IMR-90 (cell line): ENCODE data around the gene MYH9. TPM values are rescaled to one million over a fixed set of nuclear protein-coding genes. Genes with fewer than 3 reads are reported as not detected.
"Not testable (repeated sequence)": the region's sequence is repeated elsewhere in the genome, so short reads cannot be mapped to it uniquely, and the experiment has no call there.

Experiments
- ATAC-seq: fragments of 200-7000 bp; cut with Tn5 transposase; 2 replicates; pipeline ENCODE4 v1.9.1; 2020; ENCODE audit warnings: low read depth, mild to moderate bottlenecking, moderate library complexity
- BruUV-seq: library from RNA; stranded (reverse); fragments of 400-500 nt; replicated peaks from 2 replicates; lab custom pipeline; 2021; lab: Mats Ljungman, UMichigan
- CTCF ChIA-PET: fragments of 300-600 bp; formaldehyde crosslinking; extraction: SDS; loops from one replicate; lab custom pipeline; 2021; ENCODE audit warnings: antibody characterized with exemption; lab: Yijun Ruan, JAX
- POLR2A ChIA-PET: fragments of 300-600 bp; sonication (Branson Sonifier 250); formaldehyde crosslinking; loops from one replicate; lab custom pipeline; 2022; ENCODE audit warnings: antibody characterized with exemption; ENCODE audit not compliant: unreplicated experiment; lab: Charles Lee
- DNase-seq: peaks from one replicate; pipeline ENCODE4 v3.0.0; 2013
- H2AFZ ChIP-seq: replicated peaks from 2 replicates; pipeline ENCODE3; 2013; ENCODE audit warnings: low read length, mild to moderate bottlenecking; ENCODE audit not compliant: poor library complexity
- H2AK5ac ChIP-seq: 2 replicates; pipeline ENCODE4 v1.6.1; 2013; ENCODE audit warnings: low read depth, low read length, inconsistent platforms
- H2AK9ac ChIP-seq: replicated peaks from 2 replicates; pipeline ENCODE3; 2013; ENCODE audit warnings: mild to moderate bottlenecking, low read depth, low read length, moderate library complexity; ENCODE audit not compliant: poor library complexity
- H2BK120ac ChIP-seq: 2 replicates; pipeline ENCODE4 v1.6.1; 2013; ENCODE audit warnings: low read depth, low read length, inconsistent platforms
- H2BK15ac ChIP-seq: 3 replicates; pipeline ENCODE4 v1.6.1; 2013; ENCODE audit warnings: low read depth, low read length, inconsistent platforms
- H2BK20ac ChIP-seq: 2 replicates; pipeline ENCODE4 v1.6.1; 2013; ENCODE audit warnings: low read depth, mild to moderate bottlenecking, inconsistent platforms, low read length, moderate library complexity
- H2BK5ac ChIP-seq: 2 replicates; pipeline ENCODE4 v1.6.1; 2013; ENCODE audit warnings: mild to moderate bottlenecking, low read depth, low read length, inconsistent platforms; ENCODE audit not compliant: poor library complexity, severe bottlenecking
- H3K14ac ChIP-seq: replicated peaks from 2 replicates; pipeline ENCODE4 v1.6.1; 2013; ENCODE audit warnings: low read depth, low read length, inconsistent platforms
- H3K18ac ChIP-seq: 2 replicates; pipeline ENCODE4 v1.6.1; 2013; ENCODE audit warnings: low read depth, low read length, control low read depth
- H3K23ac ChIP-seq: 2 replicates; pipeline ENCODE4 v1.6.1; 2013; ENCODE audit warnings: low read depth, low read length, inconsistent platforms
- H3K27ac ChIP-seq: 2 replicates; pipeline ENCODE4 v1.5.1; 2013; ENCODE audit warnings: mild to moderate bottlenecking, control low read depth, low read length; ENCODE audit not compliant: insufficient read depth
- H3K27me3 ChIP-seq: 2 replicates; pipeline ENCODE4 v1.6.1; 2013; ENCODE audit warnings: low read length; ENCODE audit not compliant: control insufficient read depth, insufficient read depth
- H3K36me3 ChIP-seq: 2 replicates; pipeline ENCODE4 v1.6.1; 2013; ENCODE audit warnings: low read length, mixed read lengths; ENCODE audit not compliant: control insufficient read depth, insufficient read depth
- H3K4ac ChIP-seq: 2 replicates; pipeline ENCODE4 v1.6.1; 2013; ENCODE audit warnings: low read depth, low read length, inconsistent platforms
- H3K4me1 ChIP-seq: 2 replicates; pipeline ENCODE4 v1.6.1; 2013; ENCODE audit warnings: low read length, mixed read lengths; ENCODE audit not compliant: control insufficient read depth, insufficient read depth
- H3K4me2 ChIP-seq: 2 replicates; pipeline ENCODE4 v1.6.1; 2013; ENCODE audit warnings: low read depth, mild to moderate bottlenecking, control low read depth, low read length, moderate library complexity
- H3K4me3 ChIP-seq: 2 replicates; pipeline ENCODE4 v1.5.1; 2013; ENCODE audit warnings: low read depth, mild to moderate bottlenecking, control low read depth, low read length, moderate library complexity; ENCODE audit not compliant: insufficient read depth
- H3K56ac ChIP-seq: 2 replicates; pipeline ENCODE4 v1.6.1; 2013; ENCODE audit warnings: low read length, inconsistent platforms; ENCODE audit not compliant: insufficient read depth; ENCODE audit errors: extremely low read depth
- H3K79me1 ChIP-seq, 2 experiments: 2 replicates each; pipeline ENCODE4 v1.6.1; 2013; ENCODE audit warnings: low read length in 2 of 2, inconsistent platforms in 1 of 2, low read depth in 1 of 2
- H3K9ac ChIP-seq: 2 replicates; pipeline ENCODE4 v1.6.1; 2013; ENCODE audit warnings: low read depth, low read length, control low read depth
- H3K9me1 ChIP-seq: 2 replicates; pipeline ENCODE4 v1.6.1; 2013; ENCODE audit warnings: low read length, inconsistent platforms; ENCODE audit not compliant: insufficient read depth
- H3K9me3 ChIP-seq: 2 replicates; pipeline ENCODE4 v1.6.1; 2013; ENCODE audit warnings: low read length; ENCODE audit not compliant: control insufficient read depth, insufficient read depth
- H4K20me1 ChIP-seq: 2 replicates; pipeline ENCODE4 v1.6.1; 2013; ENCODE audit warnings: low read length, inconsistent platforms; ENCODE audit not compliant: insufficient read depth
- H4K5ac ChIP-seq: 2 replicates; pipeline ENCODE4 v1.6.1; 2013; ENCODE audit warnings: mild to moderate bottlenecking, low read depth, low read length, control low read depth
- H4K8ac ChIP-seq, 2 experiments: 2 replicates each; pipeline ENCODE4 v1.6.1; 2013; ENCODE audit warnings: low read depth in 2 of 2, low read length in 2 of 2, control low read depth in 1 of 2, inconsistent platforms in 1 of 2
- H4K91ac ChIP-seq: 2 replicates; pipeline ENCODE4 v1.6.1; 2013; ENCODE audit warnings: low read depth, low read length, inconsistent platforms; ENCODE audit not compliant: insufficient read depth
- CHD1 ChIP-seq: IDR thresholded peaks from 2 replicates; pipeline ENCODE4 v1.6.1; 2012; ENCODE audit warnings: low read depth, low read length, improper control_type of control experiment
- MXI1 ChIP-seq: IDR thresholded peaks from 2 replicates; pipeline ENCODE4 v1.6.1; 2012; ENCODE audit warnings: low read depth, mild to moderate bottlenecking, low read length, moderate library complexity, borderline replicate concordance
- RCOR1 ChIP-seq: IDR thresholded peaks from 2 replicates; pipeline ENCODE4 v1.6.1; 2012; ENCODE audit warnings: mild to moderate bottlenecking, low read length, improper control_type of control experiment; ENCODE audit not compliant: insufficient replicate concordance
- WGBS, 2 experiments: methylation state at CpG; one replicate each; pipeline versions ENCODE4 v1.1.5 to v1.1.7; 2013; ENCODE audit warnings: missing lambda C conversion rate in 2 of 2; ENCODE audit not compliant: insufficient read length in 1 of 2; ENCODE audit errors: extremely low coverage in 2 of 2; 5-methylcytosine and 5-hydroxymethylcytosine counted together
- dilution Hi-C: fragments of 300-500 bp; cut with HindIII; formaldehyde crosslinking; loops from one replicate; pipeline ENCODE4 v1.14.3; 2018; ENCODE audit warnings: low sequenced_read_pairs; ENCODE audit not compliant: unreplicated experiment
- in situ Hi-C: fragments of 300-500 bp; cut with MboI; formaldehyde crosslinking; loops from 3 replicates; pipeline ENCODE4 v1.14.3; 2019; ENCODE audit warnings: low sequenced_read_pairs, inconsistent platforms, mixed read lengths
- intact Hi-C: fragments of 100-400 bp; cut with micrococcal nuclease; formaldehyde crosslinking; loops from 2 replicates; pipeline ENCODE4 v1.10.0; 2022
- polyA plus RNA-seq, 3 experiments: library from polyadenylated mRNA; depleted of rRNA; stranded (reverse); fragments of >200 nt; gene quantifications; 2 replicates each; pipeline ENCODE4 v1.2.3, GENCODE V29; 2012; ENCODE audit warnings: low replicate concordance in 1 of 3
- total RNA-seq: library from RNA; depleted of rRNA; stranded (reverse); fragments of >200 nt; gene quantifications from 2 replicates; pipeline ENCODE4 v1.2.3, GENCODE V29; 2012

MYH9 gene
- total and polyA plus RNA-seq, 2 of the 4 experiments (the other 2 are of a cell fraction) = 475 to 554 TPM

DNA sequence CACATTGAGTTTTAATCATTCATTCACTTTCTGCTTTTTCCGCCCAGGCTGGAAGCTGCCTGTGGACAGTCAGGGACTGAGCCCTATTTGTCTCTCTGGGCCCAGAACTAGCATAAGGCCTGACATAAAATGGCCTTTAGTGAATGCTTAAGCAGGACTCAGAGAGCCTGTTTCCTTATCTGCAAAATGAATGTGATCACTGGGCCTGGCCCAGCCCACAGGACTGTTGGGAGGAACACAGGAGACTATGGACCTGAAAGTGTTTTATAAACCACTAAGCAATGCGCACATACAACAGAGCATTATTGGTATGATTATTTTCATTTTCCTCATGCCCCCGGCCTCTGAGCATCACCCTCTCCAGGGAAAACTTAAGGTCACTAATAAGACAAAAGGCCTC lies 3.9 kb upstream of the MYH9 start:
- no peak overlapping the region for H3K18ac ChIP-seq
- H2BK20ac ChIP-seq = peak overlapping the region; percentile 67; the same call in 1 of the 2 replicates
- H2BK120ac ChIP-seq = peak overlapping the region; percentile 50; the same call in 1 of the 2 replicates
- ChIA-PET POLR2A (interaction anchor here (0.6 kb wide), 1 partner anchor 67 kb away, joined by 5 read pairs; no protein-coding TSS in a partner anchor), CTCF (no interaction called here)
- intact Hi-C loops = no loop called here
- H3K23ac ChIP-seq = no peak overlapping the region
- WGBS, 2 experiments = no CpG with 5 or more reads among the region's 3 CpGs
- H3K56ac ChIP-seq = no peak overlapping the region
- H3K9ac ChIP-seq = no peak overlapping the region
- in situ Hi-C loops = no loop called here
- BruUV-seq = no TSS peak
- H4K5ac ChIP-seq = no peak overlapping the region
- no peaks in the 10 kb centered on the region for H3K9me3 ChIP-seq
- H3K4ac ChIP-seq = peak overlapping the region; percentile 36; the same call in 1 of the 2 replicates
- dilution Hi-C loops = no loop called here
- no peak overlapping the region for H3K14ac ChIP-seq
- TF ChIP-seq CHD1 (no peak), RCOR1 (no peak), MXI1 (no peak)
- H3K27ac ChIP-seq = no peak overlapping the region
- no peak overlapping the region for H3K4me2 ChIP-seq
- H3K4me1 ChIP-seq = peaks cover 10% of the 10 kb centered on the region
- no peak overlapping the region for H2AFZ ChIP-seq
- no peak overlapping the region for H3K4me3 ChIP-seq
- H3K9me1 ChIP-seq = peaks cover 12% of the 10 kb centered on the region
- H2AK9ac ChIP-seq = no peak overlapping the region
- no peak overlapping the region; a peak in 1 of 4 replicates for H4K8ac ChIP-seq
- H2AK5ac ChIP-seq = peak overlapping the region; percentile 64
- H2BK15ac ChIP-seq = no peak overlapping the region
- peaks cover 7% of the 10 kb centered on the region for H4K20me1 ChIP-seq
- H4K91ac ChIP-seq = no peak overlapping the region
- no peak for ATAC-seq
- H3K36me3 ChIP-seq = peaks cover 1% of the 10 kb centered on the region; the same call in 1 of the 2 replicates
- no peak overlapping the region for H2BK5ac ChIP-seq
- H3K27me3 ChIP-seq = no peaks in the 10 kb centered on the region
- peaks cover 6 to 23% of the 10 kb centered on the region in 2 experiments; a peak in 3 of 4 replicates for H3K79me1 ChIP-seq
- no peak for DNase-seq

- H3K4me2 ChIP-seq, H3K4me3 ChIP-seq, H3K18ac ChIP-seq, H3K56ac ChIP-seq, H4K91ac ChIP-seq, H2BK15ac ChIP-seq, H3K4me1 ChIP-seq, H3K9me3 ChIP-seq, intact Hi-C loops, dilution Hi-C loops, H3K9me1 ChIP-seq, BruUV-seq, CTCF ChIA-PET, H3K23ac ChIP-seq, H3K27ac ChIP-seq, H2AK9ac ChIP-seq, H4K5ac ChIP-seq, H2BK20ac ChIP-seq, H2AFZ ChIP-seq, H3K9ac ChIP-seq, H3K27me3 ChIP-seq, in situ Hi-C loops, DNase-seq, H2AK5ac ChIP-seq, ATAC-seq: not testable (repeated sequence)
- Histone ChIP-seq H3K4ac (peak overlapping the region; percentile 98; the same call in 1 of the 2 replicates), H3K36me3 (peaks cover 19% of the 10 kb centered on the region), H2BK120ac (peak overlapping the region; percentile 97), H3K79me1 (peaks cover 0 to 12% of the 10 kb centered on the region in 2 experiments; a peak in 2 of 4 replicates), H4K8ac (peak overlapping the region; percentile 79 to 99; a peak in 3 of 4 replicates), H2BK5ac (peak overlapping the region; percentile 92), H3K14ac (peak overlapping the region; percentile 48; the same call in 1 of the 2 replicates), H4K20me1 (peaks cover 33% of the 10 kb centered on the region)
- 93% methylated on average over 4 of the region's 14 CpGs; no CpG with 5 or more reads in 1 of the 2 experiments for WGBS, 2 experiments
- POLR2A ChIA-PET = interaction anchor here (3.6 kb wide), 1 partner anchor 80 kb away, joined by 30 read pairs; no protein-coding TSS in a partner anchor
Observed at GRCh38 chr22:36389122-36389521, 1.4 kb upstream of the MYH9 start.
